HepG2 (cell line): ENCODE results near the gene CHMP1A. TPM values are rescaled to one million over a fixed set of nuclear protein-coding genes. Genes with fewer than 3 reads are reported as not detected.

Experiments
- BHLHE40 ChIP-seq: IDR thresholded peaks from 2 replicates; pipeline ENCODE4 v1.6.1; 2011; ENCODE audit warnings: low read length, improper control_type of control experiment
- NFE2L2 ChIP-seq: fragments of 150-350 bp; IDR thresholded peaks from 2 replicates; pipeline ENCODE4 v1.6.1; 2014; ENCODE audit warnings: low read length
- REXO4 ChIP-seq: sonication (generic); formaldehyde crosslinking; IDR thresholded peaks from 2 replicates; pipeline ENCODE4 v1.8.0; 2022; ENCODE audit warnings: missing genetic modification reagents, mild to moderate bottlenecking, borderline replicate concordance
- RFXAP ChIP-seq: sonication (generic); formaldehyde crosslinking; IDR thresholded peaks from 2 replicates; pipeline ENCODE4 v1.4.0; 2020; ENCODE audit warnings: missing genetic modification reagents, borderline replicate concordance
- SPEN ChIP-seq: sonication (generic); formaldehyde crosslinking; IDR thresholded peaks from 2 replicates; pipeline ENCODE4 v1.5.1; 2020; ENCODE audit warnings: low read depth, mild to moderate bottlenecking, missing genetic modification reagents
- TAF15 ChIP-seq: fragments of 200-400 bp; formaldehyde crosslinking; IDR thresholded peaks from one replicate; pipeline ENCODE4 v1.6.1; 2018; ENCODE audit warnings: mild to moderate bottlenecking, low read depth, low read length; ENCODE audit not compliant: poor library complexity, severe bottlenecking
- ZFX ChIP-seq: sonication (generic); formaldehyde crosslinking; IDR thresholded peaks from 2 replicates; pipeline ENCODE4 v1.4.0; 2020; ENCODE audit warnings: mild to moderate bottlenecking, low read depth, missing genetic modification reagents, moderate library complexity
- ZMYM2 ChIP-seq: sonication (generic); formaldehyde crosslinking; IDR thresholded peaks from 2 replicates; pipeline ENCODE4 v1.8.0; 2022; ENCODE audit warnings: mild to moderate bottlenecking, missing genetic modification reagents
- ZNF205 ChIP-seq: IDR thresholded peaks from 2 replicates; pipeline ENCODE4 v1.6.1; 2018; ENCODE audit warnings: missing biosample characterization, missing genetic modification reagents
- ZNF83 ChIP-seq: sonication (generic); formaldehyde crosslinking; IDR thresholded peaks from 2 replicates; pipeline ENCODE4 v1.4.0; 2020; ENCODE audit warnings: missing genetic modification reagents, mild to moderate bottlenecking, borderline replicate concordance
- ZNF850 ChIP-seq: sonication (generic); formaldehyde crosslinking; conservative IDR thresholded peaks from 2 replicates; pipeline ENCODE4 v1.9.0; 2021; ENCODE audit warnings: mild to moderate bottlenecking, missing genetic modification reagents
- ZNF883 ChIP-seq: sonication (generic); formaldehyde crosslinking; IDR thresholded peaks from 2 replicates; pipeline ENCODE4 v1.5.1; 2020; ENCODE audit warnings: mild to moderate bottlenecking, missing genetic modification reagents; ENCODE audit errors: not compliant biosample characterization
- polyA plus RNA-seq, 8 experiments: library from polyadenylated mRNA; depleted of rRNA in 3 of 8; stranded (reverse) in 7 of 8; unstranded in 1 of 8; fragments of >200 nt; fragmentation: Illumina TruSeq in 4 of 8; extraction: Trizol in 4 of 8; gene quantifications; 2 replicates each; pipeline versions ENCODE4 v1.2.1 to v1.2.3, GENCODE V29; 2011 to 2016; ENCODE audit warnings: low read depth in 4 of 8, missing spikeins in 1 of 8, mixed read lengths in 1 of 8; ENCODE audit not compliant: insufficient read depth in 1 of 8
- total RNA-seq, 5 experiments: library from RNA; depleted of rRNA; stranded (reverse); fragments of >200 nt; fragmentation: Illumina TruSeq; extraction: Trizol; gene quantifications; 2 replicates each; pipeline ENCODE4 v1.2.3, GENCODE V29; 2016; ENCODE audit warnings: low read depth in 1 of 5
- TF ChIP-seq, protein P1 (sequence below): sonication (generic); formaldehyde crosslinking; IDR thresholded peaks from 2 replicates; pipeline ENCODE4 v1.8.1; 2023; ENCODE audit warnings: mild to moderate bottlenecking, missing genetic modification reagents
- TF ChIP-seq, protein P2 (sequence below): sonication (generic); formaldehyde crosslinking; IDR thresholded peaks from 2 replicates; pipeline ENCODE4 v1.5.0; 2020; ENCODE audit warnings: missing genetic modification reagents, mild to moderate bottlenecking, borderline replicate concordance
- TF ChIP-seq, protein P3 (sequence below): sonication (generic); formaldehyde crosslinking; IDR thresholded peaks from 2 replicates; pipeline ENCODE4 v1.5.1; 2020; ENCODE audit warnings: missing genetic modification reagents, mild to moderate bottlenecking, borderline replicate concordance
- TF ChIP-seq, protein P4 (sequence below): IDR thresholded peaks from 2 replicates; pipeline ENCODE4 v1.6.1; 2018; ENCODE audit warnings: missing genetic modification reagents
- TF ChIP-seq, protein P5 (sequence below): sonication (generic); formaldehyde crosslinking; IDR thresholded peaks from 2 replicates; pipeline ENCODE4 v1.5.0; 2020; ENCODE audit warnings: missing genetic modification reagents
- TF ChIP-seq, protein P6 (sequence below): IDR thresholded peaks from 2 replicates; pipeline ENCODE4 v1.6.1; 2016; ENCODE audit warnings: missing compliant biosample characterization, missing genetic modification reagents, borderline replicate concordance

The CHMP1A gene
- total and polyA plus RNA-seq, 2 of the 13 experiments (the other 11 are each of a cell fraction or from before 2014, with no cell fraction given): 69.4 to 73.3 TPM

DNA sequence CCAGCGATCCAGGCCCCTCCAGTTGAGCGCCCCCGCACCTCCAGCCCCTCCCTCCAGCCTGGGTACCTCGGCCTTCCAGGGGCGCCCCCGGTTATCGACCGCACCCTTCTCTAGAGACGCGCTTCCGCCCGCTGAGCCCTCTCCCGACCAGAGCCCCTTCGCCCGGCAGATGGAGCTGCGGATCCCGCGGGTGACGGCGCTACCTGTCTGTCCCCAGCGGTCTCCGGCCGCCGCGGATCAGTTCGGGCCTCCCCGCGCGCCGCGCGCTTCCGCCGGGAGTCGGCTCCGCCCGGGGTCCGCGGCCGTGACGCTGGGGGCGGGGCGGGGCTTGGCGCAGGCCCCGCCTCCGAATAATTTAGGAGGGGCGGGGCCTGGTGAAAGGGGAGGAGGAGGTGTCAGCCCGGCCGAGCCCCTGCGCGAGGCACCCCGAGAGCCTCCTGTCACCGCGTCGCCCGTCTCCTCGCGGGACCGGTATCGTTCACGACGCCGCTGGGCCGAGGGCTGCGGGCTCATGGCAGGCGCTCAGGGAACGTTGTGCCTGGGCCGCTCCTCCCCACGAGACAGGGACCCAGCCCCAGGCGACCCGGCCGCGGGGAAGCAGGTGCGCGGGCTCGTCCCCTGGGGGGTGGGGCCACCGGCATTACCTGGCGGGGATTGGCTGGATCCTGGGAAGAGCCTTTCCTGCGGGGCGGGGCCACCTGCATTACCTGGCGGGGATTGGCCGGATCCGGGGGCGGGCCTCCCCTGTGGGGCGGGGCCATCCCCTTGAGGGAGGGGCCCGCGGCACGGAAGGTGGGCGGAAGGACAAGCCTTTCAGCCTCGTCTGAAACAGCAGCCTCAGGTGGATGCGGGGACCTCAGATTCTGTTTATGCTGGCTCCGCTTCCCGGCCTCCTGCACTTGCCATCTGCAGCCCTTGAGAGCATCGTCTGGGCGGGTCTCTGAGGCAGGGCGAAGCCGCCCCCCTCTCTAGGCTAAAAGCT is 44.2 kb upstream of the CHMP1A start, which contains the start of gene SPATA2L (continued):
- TF ChIP-seq, protein P1, sequence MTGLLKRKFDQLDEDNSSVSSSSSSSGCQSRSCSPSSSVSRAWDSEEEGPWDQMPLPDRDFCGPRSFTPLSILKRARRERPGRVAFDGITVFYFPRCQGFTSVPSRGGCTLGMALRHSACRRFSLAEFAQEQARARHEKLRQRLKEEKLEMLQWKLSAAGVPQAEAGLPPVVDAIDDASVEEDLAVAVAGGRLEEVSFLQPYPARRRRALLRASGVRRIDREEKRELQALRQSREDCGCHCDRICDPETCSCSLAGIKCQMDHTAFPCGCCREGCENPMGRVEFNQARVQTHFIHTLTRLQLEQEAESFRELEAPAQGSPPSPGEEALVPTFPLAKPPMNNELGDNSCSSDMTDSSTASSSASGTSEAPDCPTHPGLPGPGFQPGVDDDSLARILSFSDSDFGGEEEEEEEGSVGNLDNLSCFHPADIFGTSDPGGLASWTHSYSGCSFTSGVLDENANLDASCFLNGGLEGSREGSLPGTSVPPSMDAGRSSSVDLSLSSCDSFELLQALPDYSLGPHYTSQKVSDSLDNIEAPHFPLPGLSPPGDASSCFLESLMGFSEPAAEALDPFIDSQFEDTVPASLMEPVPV (CRISPR knock-in tag): 0 out of 2 replicates have a peak, but pooled peaks have one; percentile 80
- TF ChIP-seq BHLHE40: 0 out of 2 replicates have a peak, but pooled peaks have one; percentile 9
- TF ChIP-seq NFE2L2: no peak
- TF ChIP-seq, protein P2, sequence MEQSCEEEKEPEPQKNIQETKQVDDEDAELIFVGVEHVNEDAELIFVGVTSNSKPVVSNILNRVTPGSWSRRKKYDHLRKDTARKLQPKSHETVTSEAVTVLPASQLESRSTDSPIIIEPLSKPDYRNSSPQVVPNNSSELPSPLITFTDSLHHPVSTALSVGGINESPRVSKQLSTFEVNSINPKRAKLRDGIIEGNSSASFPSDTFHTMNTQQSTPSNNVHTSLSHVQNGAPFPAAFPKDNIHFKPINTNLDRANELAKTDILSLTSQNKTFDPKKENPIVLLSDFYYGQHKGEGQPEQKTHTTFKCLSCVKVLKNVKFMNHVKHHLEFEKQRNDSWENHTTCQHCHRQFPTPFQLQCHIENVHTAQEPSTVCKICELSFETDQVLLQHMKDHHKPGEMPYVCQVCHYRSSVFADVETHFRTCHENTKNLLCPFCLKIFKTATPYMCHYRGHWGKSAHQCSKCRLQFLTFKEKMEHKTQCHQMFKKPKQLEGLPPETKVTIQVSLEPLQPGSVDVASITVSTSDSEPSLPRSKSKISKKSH (CRISPR knock-in tag): no peak; the same call in 1 of the 2 replicates
- TF ChIP-seq ZNF883 (CRISPR knock-in tag): peak; percentile 86
- TF ChIP-seq, protein P3, sequence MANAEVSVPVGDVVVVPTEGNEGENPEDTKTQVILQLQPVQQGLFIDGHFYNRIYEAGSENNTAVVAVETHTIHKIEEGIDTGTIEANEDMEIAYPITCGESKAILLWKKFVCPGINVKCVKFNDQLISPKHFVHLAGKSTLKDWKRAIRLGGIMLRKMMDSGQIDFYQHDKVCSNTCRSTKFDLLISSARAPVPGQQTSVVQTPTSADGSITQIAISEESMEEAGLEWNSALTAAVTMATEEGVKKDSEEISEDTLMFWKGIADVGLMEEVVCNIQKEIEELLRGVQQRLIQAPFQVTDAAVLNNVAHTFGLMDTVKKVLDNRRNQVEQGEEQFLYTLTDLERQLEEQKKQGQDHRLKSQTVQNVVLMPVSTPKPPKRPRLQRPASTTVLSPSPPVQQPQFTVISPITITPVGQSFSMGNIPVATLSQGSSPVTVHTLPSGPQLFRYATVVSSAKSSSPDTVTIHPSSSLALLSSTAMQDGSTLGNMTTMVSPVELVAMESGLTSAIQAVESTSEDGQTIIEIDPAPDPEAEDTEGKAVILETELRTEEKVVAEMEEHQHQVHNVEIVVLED (CRISPR knock-in tag): no peak; the same call in 1 of the 2 replicates
- TF ChIP-seq SPEN: peak; percentile 62
- 0 out of 2 replicates have a peak, but pooled peaks have one; percentile 86 for TF ChIP-seq ZNF850
- peak; percentile 76; the same call in 1 of the 2 replicates for TF ChIP-seq RFXAP (CRISPR knock-in tag)
- TF ChIP-seq ZNF83 (CRISPR knock-in tag): peak; percentile 51; the same call in 1 of the 2 replicates
- TF ChIP-seq, protein P4, sequence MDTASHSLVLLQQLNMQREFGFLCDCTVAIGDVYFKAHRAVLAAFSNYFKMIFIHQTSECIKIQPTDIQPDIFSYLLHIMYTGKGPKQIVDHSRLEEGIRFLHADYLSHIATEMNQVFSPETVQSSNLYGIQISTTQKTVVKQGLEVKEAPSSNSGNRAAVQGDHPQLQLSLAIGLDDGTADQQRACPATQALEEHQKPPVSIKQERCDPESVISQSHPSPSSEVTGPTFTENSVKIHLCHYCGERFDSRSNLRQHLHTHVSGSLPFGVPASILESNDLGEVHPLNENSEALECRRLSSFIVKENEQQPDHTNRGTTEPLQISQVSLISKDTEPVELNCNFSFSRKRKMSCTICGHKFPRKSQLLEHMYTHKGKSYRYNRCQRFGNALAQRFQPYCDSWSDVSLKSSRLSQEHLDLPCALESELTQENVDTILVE (CRISPR knock-in tag): peak; percentile 40; the same call in 1 of the 2 replicates
- TF ChIP-seq, protein P5, sequence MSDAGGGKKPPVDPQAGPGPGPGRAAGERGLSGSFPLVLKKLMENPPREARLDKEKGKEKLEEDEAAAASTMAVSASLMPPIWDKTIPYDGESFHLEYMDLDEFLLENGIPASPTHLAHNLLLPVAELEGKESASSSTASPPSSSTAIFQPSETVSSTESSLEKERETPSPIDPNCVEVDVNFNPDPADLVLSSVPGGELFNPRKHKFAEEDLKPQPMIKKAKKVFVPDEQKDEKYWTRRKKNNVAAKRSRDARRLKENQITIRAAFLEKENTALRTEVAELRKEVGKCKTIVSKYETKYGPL (CRISPR knock-in tag): no peak
- TF ChIP-seq ZMYM2 (CRISPR knock-in tag): no peak
- TF ChIP-seq ZNF205: no peak; the same call in 1 of the 2 replicates
- TF ChIP-seq, protein P6, sequence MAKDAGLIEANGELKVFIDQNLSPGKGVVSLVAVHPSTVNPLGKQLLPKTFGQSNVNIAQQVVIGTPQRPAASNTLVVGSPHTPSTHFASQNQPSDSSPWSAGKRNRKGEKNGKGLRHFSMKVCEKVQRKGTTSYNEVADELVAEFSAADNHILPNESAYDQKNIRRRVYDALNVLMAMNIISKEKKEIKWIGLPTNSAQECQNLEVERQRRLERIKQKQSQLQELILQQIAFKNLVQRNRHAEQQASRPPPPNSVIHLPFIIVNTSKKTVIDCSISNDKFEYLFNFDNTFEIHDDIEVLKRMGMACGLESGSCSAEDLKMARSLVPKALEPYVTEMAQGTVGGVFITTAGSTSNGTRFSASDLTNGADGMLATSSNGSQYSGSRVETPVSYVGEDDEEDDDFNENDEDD (CRISPR knock-in tag): no peak; the same call in none of the 2 replicates
- TF ChIP-seq TAF15: peak; percentile 95
- TF ChIP-seq ZFX (CRISPR knock-in tag): peak; percentile 93
- TF ChIP-seq REXO4: no peak
